Stimulated activated effector memory CD8-positive, alpha-beta T cell treated with anti-CD3 and anti-CD28 coated beads, Interleukin-12 subunit alpha, Interleukin-12 subunit beta, amount 100 ng/mL, for 72 hours (primary cell): ENCODE results near the gene ATP2C2.

Source experiments
- ATAC-seq: fragments of 150-1000 bp; cut with Tn5 transposase; 2 replicates; pipeline ENCODE4 v1.10.0; 2021
- DNase-seq, 2 donors: peaks; one replicate each; pipeline ENCODE4 v3.0.0; 2021 to 2022; ENCODE audit warnings: low spot score in 2 of 2
- H3K27ac Mint-ChIP-seq: one replicate; pipeline ENCODE4 v1.8.0; 2022; ENCODE audit warnings: mild to moderate bottlenecking, mixed read lengths
- H3K36me3 Mint-ChIP-seq: one replicate; pipeline ENCODE4 v1.8.0; 2022; ENCODE audit warnings: mild to moderate bottlenecking, mixed read lengths
- H3K4me1 Mint-ChIP-seq: one replicate; pipeline ENCODE4 v1.8.0; 2022; ENCODE audit warnings: mixed read lengths
- H3K4me3 Mint-ChIP-seq: one replicate; pipeline ENCODE4 v1.8.0; 2022; ENCODE audit warnings: mild to moderate bottlenecking, mixed read lengths
- H3K9me3 Mint-ChIP-seq: one replicate; pipeline ENCODE4 v1.8.0; 2022; ENCODE audit warnings: mixed read lengths

ATP2C2 gene

GRCh38 chr16:84427553-84427952, 59.2 kb downstream of the ATP2C2 start:
- ATAC-seq: no peak
- Mint-ChIP-seq H3K27ac (no peak overlapping the region), H3K4me3 (no peak overlapping the region), H3K9me3 (peaks cover 2% of the 10 kb centered on the region), H3K4me1 (no peaks in the 10 kb centered on the region), H3K36me3 (peaks cover 1% of the 10 kb centered on the region)
- no peak for DNase-seq

GRCh38 chr16:84430860-84431259, 62.5 kb downstream of the ATP2C2 start:
- DNase-seq (no peak), ATAC-seq (no peak)
- H3K9me3 Mint-ChIP-seq: no peaks in the 10 kb centered on the region
- no peaks in the 10 kb centered on the region for H3K36me3 Mint-ChIP-seq
- H3K4me1 Mint-ChIP-seq: no peaks in the 10 kb centered on the region
- H3K4me3 Mint-ChIP-seq: no peak overlapping the region
- H3K27ac Mint-ChIP-seq: no peak overlapping the region

GRCh38 chr16:84434800-84435199, 66.5 kb downstream of the ATP2C2 start:
- H3K27ac Mint-ChIP-seq: no peak overlapping the region
- no peaks in the 10 kb centered on the region for H3K9me3 Mint-ChIP-seq
- no peaks in the 10 kb centered on the region for H3K4me1 Mint-ChIP-seq
- no peak for DNase-seq
- no peak overlapping the region for H3K4me3 Mint-ChIP-seq
- H3K36me3 Mint-ChIP-seq: no peaks in the 10 kb centered on the region
- no peak for ATAC-seq

- Mint-ChIP-seq H3K4me3 (no peak overlapping the region), H3K27ac (no peak overlapping the region), H3K4me1 (no peaks in the 10 kb centered on the region), H3K9me3 (no peaks in the 10 kb centered on the region), H3K36me3 (no peaks in the 10 kb centered on the region)
- ATAC-seq (no peak), DNase-seq (no peak)
Measured at GRCh38 chr16:84436196-84436595, 67.9 kb downstream of the ATP2C2 start.

GRCh38 chr16:84438971-84439696, 70.8 kb downstream of the ATP2C2 start:
- Mint-ChIP-seq H3K27ac (no peak overlapping the region), H3K36me3 (no peaks in the 10 kb centered on the region), H3K9me3 (no peaks in the 10 kb centered on the region), H3K4me1 (no peaks in the 10 kb centered on the region), H3K4me3 (no peak overlapping the region)
- DNase-seq (no peak), ATAC-seq (no peak)

- H3K9me3 Mint-ChIP-seq: no peaks in the 10 kb centered on the region
- no peaks in the 10 kb centered on the region for H3K36me3 Mint-ChIP-seq
- H3K27ac Mint-ChIP-seq: no peak overlapping the region
- H3K4me1 Mint-ChIP-seq: no peaks in the 10 kb centered on the region
- H3K4me3 Mint-ChIP-seq: no peak overlapping the region
- DNase-seq (no peak), ATAC-seq (peak; percentile 21)
Measured at GRCh38 chr16:84442416-84443145, 74.2 kb downstream of the ATP2C2 start.

GRCh38 chr16:84443166-84443802, 74.9 kb downstream of the ATP2C2 start:
- Mint-ChIP-seq H3K27ac (peak overlapping the region; percentile 0), H3K4me3 (no peak overlapping the region), H3K9me3 (no peaks in the 10 kb centered on the region), H3K4me1 (no peaks in the 10 kb centered on the region), H3K36me3 (no peaks in the 10 kb centered on the region)
- ATAC-seq: peak; percentile 34
- DNase-seq: no peak

GRCh38 chr16:84444476-84444875, 76.1 kb downstream of the ATP2C2 start:
- Mint-ChIP-seq H3K36me3 (no peaks in the 10 kb centered on the region), H3K27ac (no peak overlapping the region), H3K4me3 (no peak overlapping the region), H3K9me3 (no peaks in the 10 kb centered on the region), H3K4me1 (no peaks in the 10 kb centered on the region)
- ATAC-seq (no peak), DNase-seq (no peak)

- no peaks in the 10 kb centered on the region for H3K9me3 Mint-ChIP-seq
- ATAC-seq (no peak), DNase-seq (no peak)
- no peaks in the 10 kb centered on the region for H3K4me1 Mint-ChIP-seq
- no peak overlapping the region for H3K27ac Mint-ChIP-seq
- H3K36me3 Mint-ChIP-seq: peaks cover 5% of the 10 kb centered on the region
- H3K4me3 Mint-ChIP-seq: no peak overlapping the region
Measured at GRCh38 chr16:84446084-84446483, 77.7 kb downstream of the ATP2C2 start.

- no peak overlapping the region for H3K4me3 Mint-ChIP-seq
- H3K27ac Mint-ChIP-seq: no peak overlapping the region
- DNase-seq (no peak), ATAC-seq (no peak)
- no peaks in the 10 kb centered on the region for H3K9me3 Mint-ChIP-seq
- no peaks in the 10 kb centered on the region for H3K4me1 Mint-ChIP-seq
- peaks cover 5% of the 10 kb centered on the region for H3K36me3 Mint-ChIP-seq
Measured at GRCh38 chr16:84446596-84447392, 78.5 kb downstream of the ATP2C2 start.

- Mint-ChIP-seq H3K36me3 (peaks cover 5% of the 10 kb centered on the region), H3K9me3 (no peaks in the 10 kb centered on the region), H3K4me3 (no peak overlapping the region), H3K27ac (no peak overlapping the region), H3K4me1 (no peaks in the 10 kb centered on the region)
- ATAC-seq: no peak
- DNase-seq: no peak
Measured at GRCh38 chr16:84448444-84448843, 80.1 kb downstream of the ATP2C2 start.

- Mint-ChIP-seq H3K36me3 (peaks cover 5% of the 10 kb centered on the region), H3K4me3 (no peak overlapping the region), H3K27ac (no peak overlapping the region), H3K9me3 (no peaks in the 10 kb centered on the region), H3K4me1 (no peaks in the 10 kb centered on the region)
- ATAC-seq (no peak), DNase-seq (no peak)
Measured at GRCh38 chr16:84449156-84450140, 81.1 kb downstream of the ATP2C2 start.

- ATAC-seq (no peak), DNase-seq (no peak)
- peaks cover 5% of the 10 kb centered on the region for H3K36me3 Mint-ChIP-seq
- H3K4me1 Mint-ChIP-seq: no peaks in the 10 kb centered on the region
- no peak overlapping the region for H3K27ac Mint-ChIP-seq
- no peaks in the 10 kb centered on the region for H3K9me3 Mint-ChIP-seq
- H3K4me3 Mint-ChIP-seq: no peak overlapping the region
Measured at GRCh38 chr16:84450176-84450865, 82.0 kb downstream of the ATP2C2 start.
